Neural cell (in vitro differentiated cells): Measurements from ENCODE around the gene RETREG1. TPM values are rescaled to one million over a fixed set of nuclear protein-coding genes. Genes with fewer than 3 reads are reported as not detected.

Experiments used
- H2AFZ ChIP-seq: fragments of 200-600, 300-800 bp; sonication (generic), shearing (Covaris generic); 2 replicates; pipeline ENCODE4 v1.6.0; 2014; ENCODE audit warnings: low read depth, mild to moderate bottlenecking, antibody characterized with exemption, low read length, moderate library complexity
- H3F3A ChIP-seq: fragments of 200-600 bp; shearing (Covaris generic); 2 replicates; pipeline ENCODE4 v1.6.1; 2016; ENCODE audit warnings: mild to moderate bottlenecking, moderate library complexity, mixed read lengths, antibody characterized with exemption, low read length; ENCODE audit not compliant: insufficient read depth, poor library complexity, severe bottlenecking
- H3K27ac ChIP-seq: fragments of 200-600, 300-800 bp; sonication (generic), shearing (Covaris generic); 2 replicates; pipeline ENCODE4 v1.5.1; 2014; ENCODE audit warnings: mild to moderate bottlenecking, low read length, moderate library complexity
- H3K27me3 ChIP-seq: fragments of 300-800, 200-600 bp; sonication (generic), shearing (Covaris generic); 2 replicates; pipeline ENCODE4 v1.6.0; 2014; ENCODE audit warnings: mild to moderate bottlenecking, low read depth, low read length, moderate library complexity; ENCODE audit not compliant: insufficient read depth
- H3K36me3 ChIP-seq: fragments of 300-800, 200-600 bp; sonication (generic), shearing (Covaris generic); 2 replicates; pipeline ENCODE4 v1.5.1; 2014; ENCODE audit warnings: mild to moderate bottlenecking, antibody characterized with exemption, low read length, moderate library complexity; ENCODE audit not compliant: insufficient read depth
- H3K4me2 ChIP-seq: fragments of 300-800, 200-600 bp; sonication (generic), shearing (Covaris generic); 2 replicates; pipeline ENCODE4 v1.6.0; 2014; ENCODE audit warnings: mild to moderate bottlenecking, low read length
- H3K4me3 ChIP-seq: fragments of 300-800, 200-600 bp; sonication (generic), shearing (Covaris generic); 2 replicates; pipeline ENCODE4 v1.5.1; 2014; ENCODE audit warnings: mild to moderate bottlenecking, low read length, moderate library complexity
- H3K79me2 ChIP-seq: fragments of 200-600 bp; shearing (Covaris generic); replicated peaks from 2 replicates; pipeline ENCODE4 v1.6.0; 2014; ENCODE audit warnings: mild to moderate bottlenecking, low read length, moderate library complexity; ENCODE audit not compliant: insufficient read depth
- H3K9ac ChIP-seq: fragments of 300-800, 200-600 bp; sonication (generic), shearing (Covaris generic); 2 replicates; pipeline ENCODE4 v1.6.1; 2016; ENCODE audit warnings: mild to moderate bottlenecking, low read length, mixed read lengths
- H3K9me2 ChIP-seq: fragments of 200-600 bp; shearing (Covaris generic); 2 replicates; pipeline ENCODE4 v1.6.1; 2016; ENCODE audit warnings: mild to moderate bottlenecking, low read length, mixed read lengths; ENCODE audit not compliant: insufficient read depth
- H3K9me3 ChIP-seq: fragments of 200-600, 300-800 bp; sonication (generic), shearing (Covaris generic); 2 replicates; pipeline ENCODE4 v1.6.1; 2016; ENCODE audit warnings: mild to moderate bottlenecking, mixed run types, low read length, moderate library complexity, mixed read lengths
- H4K20me1 ChIP-seq: fragments of 200-600 bp; shearing (Covaris generic); 2 replicates; pipeline ENCODE4 v1.6.1; 2016; ENCODE audit warnings: mild to moderate bottlenecking, mixed run types; ENCODE audit not compliant: insufficient read depth
- CTCF ChIP-seq: fragments of 450-650 bp; IDR thresholded peaks from 2 replicates; pipeline ENCODE4 v1.5.1; 2014; ENCODE audit warnings: antibody characterized with exemption, mild to moderate bottlenecking, moderate library complexity; ENCODE audit not compliant: poor library complexity, severe bottlenecking
- EP300 ChIP-seq: fragments of 450-650 bp; conservative IDR thresholded peaks from 2 replicates; pipeline ENCODE4 v1.6.1; 2014; ENCODE audit warnings: antibody characterized with exemption, mild to moderate bottlenecking, moderate library complexity; ENCODE audit not compliant: poor library complexity, severe bottlenecking
- EZH2 ChIP-seq: fragments of 200-600, 300-800 bp; shearing (Covaris generic), sonication (generic); IDR thresholded peaks from 2 replicates; pipeline ENCODE4 v1.6.1; 2014; ENCODE audit warnings: antibody characterized with exemption, low read length, borderline replicate concordance, mild to moderate bottlenecking; ENCODE audit not compliant: insufficient read depth, poor library complexity, severe bottlenecking
- MXI1 ChIP-seq: fragments of 450-650 bp; conservative IDR thresholded peaks from 2 replicates; pipeline ENCODE4 v1.6.1; 2014; ENCODE audit warnings: antibody characterized with exemption, mild to moderate bottlenecking; ENCODE audit not compliant: poor library complexity, severe bottlenecking
- POLR2AphosphoS5 ChIP-seq: IDR thresholded peaks from 2 replicates; pipeline ENCODE4 v1.6.1; 2012
- RAD21 ChIP-seq: fragments of 450-650 bp; conservative IDR thresholded peaks from 2 replicates; pipeline ENCODE4 v1.6.1; 2014; ENCODE audit warnings: antibody characterized with exemption, mild to moderate bottlenecking, moderate library complexity
- SMC3 ChIP-seq: fragments of 450-650 bp; conservative IDR thresholded peaks from 2 replicates; pipeline ENCODE4 v1.6.1; 2014; ENCODE audit warnings: antibody characterized with exemption, mild to moderate bottlenecking, moderate library complexity; ENCODE audit not compliant: poor library complexity
- TAF1 ChIP-seq: IDR thresholded peaks from 2 replicates; pipeline ENCODE4 v1.6.1; 2012; ENCODE audit warnings: low read depth
- polyA plus RNA-seq: library from polyadenylated mRNA; depleted of rRNA; stranded (reverse); fragments of >200 nt; gene quantifications from 2 replicates; pipeline ENCODE4 v1.2.3, GENCODE V29; 2014
- TF ChIP-seq, protein P1 (sequence below): IDR thresholded peaks from 2 replicates; pipeline ENCODE4 v1.6.1; 2012; ENCODE audit warnings: borderline replicate concordance

The RETREG1 gene
- polyA plus RNA-seq, 1 donor from 2014 or later, result 25.4 TPM

- Histone ChIP-seq H3K79me2 (no peaks in the 10 kb centered on the region), H3K9ac (no peak overlapping the region), H3K9me3 (no peaks in the 10 kb centered on the region), H3K4me2 (no peak overlapping the region), H3K9me2 (no peaks in the 10 kb centered on the region), H3F3A (no peaks in the 10 kb centered on the region), H3K4me3 (no peak overlapping the region), H3K27ac (no peak overlapping the region), H3K27me3 (no peaks in the 10 kb centered on the region), H4K20me1 (no peaks in the 10 kb centered on the region), H3K36me3 (no peaks in the 10 kb centered on the region), H2AFZ (no peak overlapping the region)
- TF ChIP-seq SMC3 (no peak), EP300 (no peak), MXI1 (no peak), EZH2 (no peak), CTCF (no peak), RAD21 (no peak), POLR2AphosphoS5 (no peak), TAF1 (no peak)
- TF ChIP-seq, protein P1, sequence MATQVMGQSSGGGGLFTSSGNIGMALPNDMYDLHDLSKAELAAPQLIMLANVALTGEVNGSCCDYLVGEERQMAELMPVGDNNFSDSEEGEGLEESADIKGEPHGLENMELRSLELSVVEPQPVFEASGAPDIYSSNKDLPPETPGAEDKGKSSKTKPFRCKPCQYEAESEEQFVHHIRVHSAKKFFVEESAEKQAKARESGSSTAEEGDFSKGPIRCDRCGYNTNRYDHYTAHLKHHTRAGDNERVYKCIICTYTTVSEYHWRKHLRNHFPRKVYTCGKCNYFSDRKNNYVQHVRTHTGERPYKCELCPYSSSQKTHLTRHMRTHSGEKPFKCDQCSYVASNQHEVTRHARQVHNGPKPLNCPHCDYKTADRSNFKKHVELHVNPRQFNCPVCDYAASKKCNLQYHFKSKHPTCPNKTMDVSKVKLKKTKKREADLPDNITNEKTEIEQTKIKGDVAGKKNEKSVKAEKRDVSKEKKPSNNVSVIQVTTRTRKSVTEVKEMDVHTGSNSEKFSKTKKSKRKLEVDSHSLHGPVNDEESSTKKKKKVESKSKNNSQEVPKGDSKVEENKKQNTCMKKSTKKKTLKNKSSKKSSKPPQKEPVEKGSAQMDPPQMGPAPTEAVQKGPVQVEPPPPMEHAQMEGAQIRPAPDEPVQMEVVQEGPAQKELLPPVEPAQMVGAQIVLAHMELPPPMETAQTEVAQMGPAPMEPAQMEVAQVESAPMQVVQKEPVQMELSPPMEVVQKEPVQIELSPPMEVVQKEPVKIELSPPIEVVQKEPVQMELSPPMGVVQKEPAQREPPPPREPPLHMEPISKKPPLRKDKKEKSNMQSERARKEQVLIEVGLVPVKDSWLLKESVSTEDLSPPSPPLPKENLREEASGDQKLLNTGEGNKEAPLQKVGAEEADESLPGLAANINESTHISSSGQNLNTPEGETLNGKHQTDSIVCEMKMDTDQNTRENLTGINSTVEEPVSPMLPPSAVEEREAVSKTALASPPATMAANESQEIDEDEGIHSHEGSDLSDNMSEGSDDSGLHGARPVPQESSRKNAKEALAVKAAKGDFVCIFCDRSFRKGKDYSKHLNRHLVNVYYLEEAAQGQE, result no peak
These were observed 112.2 kb downstream of the RETREG1 start for GRCh38 chr5:16504571-16504970.

GRCh38 chr5:16502866-16503265 lies 113.9 kb downstream of the RETREG1 start:
- no peaks in the 10 kb centered on the region for H3K36me3 ChIP-seq
- no peak for TF ChIP-seq SMC3
- no peak for TF ChIP-seq MXI1
- TF ChIP-seq CTCF, result no peak
- no peak for TF ChIP-seq TAF1
- no peak for TF ChIP-seq RAD21
- no peak for TF ChIP-seq EZH2
- no peak for TF ChIP-seq POLR2AphosphoS5
- TF ChIP-seq EP300, result no peak
- TF ChIP-seq, protein P1, result no peak
- H3K9me2 ChIP-seq, result no peaks in the 10 kb centered on the region
- no peak overlapping the region for H3K4me2 ChIP-seq
- no peaks in the 10 kb centered on the region for H3K9me3 ChIP-seq
- H3K27ac ChIP-seq, result no peak overlapping the region
- H3K79me2 ChIP-seq, result no peaks in the 10 kb centered on the region
- H3K9ac ChIP-seq, result no peak overlapping the region
- H4K20me1 ChIP-seq, result no peaks in the 10 kb centered on the region
- no peaks in the 10 kb centered on the region for H3F3A ChIP-seq
- H2AFZ ChIP-seq, result no peak overlapping the region
- H3K4me3 ChIP-seq, result no peak overlapping the region
- no peaks in the 10 kb centered on the region for H3K27me3 ChIP-seq
